Skin epidermis (tissue), 12 donors: ENCODE measurements around the gene CNTN1.
A peak's percentile ranks its signal among the peaks of the same experiment; 100 is the strongest.

Source experiments
- H3K27ac ChIP-seq, 21 experiments: fragments of 200-600 bp; sonication (generic) in 11 of 21; one replicate each; pipeline ENCODE4 v1.5.0; 2020; ENCODE audit warnings: mild to moderate bottlenecking in 3 of 21, inconsistent platforms in 2 of 21, moderate library complexity in 2 of 21
- H3K4me3 ChIP-seq, 7 experiments: fragments of 200-600 bp; sonication (generic) in 2 of 7; one replicate each; pipeline ENCODE4 v1.5.0; 2020; ENCODE audit warnings: inconsistent platforms in 2 of 7, mild to moderate bottlenecking in 2 of 7, moderate library complexity in 1 of 7

CNTN1 gene

DNA sequence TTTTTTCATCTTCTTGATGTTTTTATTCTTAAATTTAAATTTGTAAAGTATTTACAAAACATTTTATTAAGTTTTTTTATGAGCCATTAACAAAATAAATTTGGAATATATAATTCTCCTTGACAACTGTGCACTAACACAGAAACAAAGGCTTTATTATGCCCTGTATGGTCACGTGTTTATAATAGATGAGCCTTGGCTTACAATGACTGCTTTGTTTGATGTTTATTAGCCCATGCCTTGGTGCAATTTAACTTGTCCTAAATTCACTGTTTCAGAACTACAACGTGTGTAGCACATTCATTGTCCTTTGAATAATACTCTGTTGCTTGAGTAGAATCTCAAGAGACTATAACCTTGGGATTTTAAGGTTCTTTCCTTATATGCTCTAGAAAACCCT lies 59.8 kb downstream of the CNTN1 start:
- no peak overlapping the region for H3K4me3 ChIP-seq
- H3K27ac ChIP-seq, result no peak overlapping the region

DNA sequence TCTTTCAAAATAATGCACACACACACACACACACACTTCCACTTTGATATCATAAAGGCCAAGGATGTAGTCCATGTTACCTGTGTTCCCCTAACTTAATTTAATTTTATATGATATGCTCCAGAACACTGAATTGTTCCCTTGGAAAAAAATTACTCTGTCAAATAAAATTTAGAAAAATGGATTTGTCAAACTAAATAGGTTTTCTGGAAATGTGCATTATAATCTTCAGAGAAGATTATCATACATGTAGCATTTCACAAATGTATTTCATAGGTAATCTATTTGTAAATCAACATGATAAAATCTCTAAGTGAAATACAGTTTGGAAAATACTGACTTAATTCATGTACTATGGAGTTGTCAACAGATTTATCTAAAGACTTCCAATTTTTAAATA lies 68.6 kb downstream of the CNTN1 start:
- no peak overlapping the region for H3K4me3 ChIP-seq
- H3K27ac ChIP-seq, result no peak overlapping the region

- Histone ChIP-seq H3K4me3 (no peak overlapping the region), H3K27ac (no peak overlapping the region)
Observed at GRCh38 chr12:40762072-40762471, 69.8 kb downstream of the CNTN1 start.

DNA sequence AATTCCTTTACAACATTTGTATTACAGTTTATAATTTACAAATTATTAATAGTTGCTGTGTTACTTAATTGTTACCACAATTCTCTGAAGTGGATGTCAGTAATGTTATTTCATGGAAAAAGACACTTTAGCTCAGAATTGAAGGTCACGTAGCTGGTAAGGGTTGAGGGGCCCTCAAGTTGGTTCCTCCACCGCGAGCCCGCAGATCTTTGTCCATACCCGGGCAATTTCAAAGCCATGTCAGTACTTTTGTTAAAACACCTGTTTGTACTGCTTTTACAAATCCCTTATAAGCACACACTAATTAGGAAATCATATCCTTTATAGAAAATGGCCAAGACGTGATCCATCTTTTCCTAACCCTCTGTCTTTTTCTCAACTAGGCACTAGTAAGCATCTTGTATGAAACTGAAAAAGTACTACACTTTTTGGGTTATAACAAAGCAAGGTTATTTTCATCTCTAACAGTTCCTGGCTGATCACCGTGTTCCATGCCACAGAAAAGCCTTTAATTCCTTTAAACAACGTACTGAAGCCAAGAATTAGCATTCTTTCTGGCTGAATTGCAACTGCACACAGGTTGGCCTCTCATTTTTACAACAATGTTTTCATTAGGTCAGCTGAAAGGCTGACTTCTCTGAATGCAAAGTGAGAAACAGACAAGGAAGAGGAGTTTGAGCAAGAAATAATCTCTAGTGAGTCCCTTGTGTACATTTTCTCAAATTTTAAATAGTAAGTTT lies 76.1 kb downstream of the CNTN1 start:
- H3K27ac ChIP-seq, result no peak overlapping the region

DNA sequence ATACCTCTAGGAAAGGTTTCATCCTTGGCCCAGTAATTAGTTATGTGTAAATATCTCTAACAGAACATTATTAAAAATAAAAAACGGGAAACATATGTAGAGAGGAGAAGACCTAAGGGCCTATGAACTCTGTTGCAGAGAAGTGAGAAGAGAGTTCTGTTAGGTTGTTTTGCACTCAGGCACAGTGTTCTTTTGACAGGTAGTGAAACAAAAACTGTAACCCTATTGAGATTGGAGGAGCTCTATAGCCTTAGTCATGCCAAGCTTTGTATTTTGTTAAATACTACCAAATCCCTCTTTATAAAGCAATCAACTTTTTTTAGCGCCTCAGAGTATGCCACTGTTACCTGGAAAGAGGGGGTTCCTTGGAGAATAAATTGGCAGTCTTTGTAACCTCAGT lies 77.6 kb downstream of the CNTN1 start:
- Histone ChIP-seq H3K4me3 (no peak overlapping the region), H3K27ac (no peak overlapping the region)

More for the DNA sequence above, 76.1 kb downstream of the CNTN1 start:
- no peak overlapping the region for H3K4me3 ChIP-seq

DNA sequence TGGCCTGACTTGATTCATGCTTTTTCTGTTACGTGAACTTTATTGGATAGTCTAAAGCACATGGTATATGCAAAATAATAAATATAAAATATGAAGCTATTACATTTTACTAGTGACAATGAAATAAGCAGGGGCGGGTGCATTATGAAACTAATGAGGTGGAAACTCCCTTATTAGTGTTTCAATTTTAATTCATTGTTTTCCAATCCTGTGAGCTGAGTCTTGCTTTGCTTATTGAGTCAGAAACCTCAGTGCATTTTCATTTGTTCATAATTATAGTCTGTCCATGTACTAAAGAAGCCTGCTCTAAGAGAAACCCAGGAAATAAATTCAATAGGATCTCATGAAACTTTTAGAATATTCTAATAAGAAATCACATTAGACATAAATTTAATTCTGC lies 78.5 kb downstream of the CNTN1 start:
- no peak overlapping the region for H3K4me3 ChIP-seq
- H3K27ac ChIP-seq, result no peak overlapping the region

DNA sequence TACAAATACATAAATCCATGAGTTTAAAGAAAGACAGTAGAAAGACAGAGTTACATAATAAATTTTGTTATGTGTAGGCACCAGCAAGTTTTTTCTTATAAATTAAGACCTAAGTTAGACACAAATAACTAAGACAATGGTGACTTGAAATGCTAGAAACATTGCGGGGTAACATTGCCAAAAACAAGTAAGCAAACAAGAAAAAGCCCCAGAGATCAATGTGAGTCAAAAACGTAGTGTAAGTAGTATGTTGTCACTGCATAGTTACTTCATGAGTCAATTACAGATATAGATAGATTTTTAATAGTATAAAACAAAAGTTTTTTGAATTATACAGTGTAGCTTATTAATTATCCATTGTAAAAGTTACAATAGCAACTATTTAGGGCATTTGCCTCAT lies 83.4 kb downstream of the CNTN1 start:
- Histone ChIP-seq H3K27ac (no peak overlapping the region), H3K4me3 (no peak overlapping the region)

GRCh38 chr12:40784102-40784501 lies 91.9 kb downstream of the CNTN1 start:
- Histone ChIP-seq H3K4me3 (no peak overlapping the region), H3K27ac (no peak overlapping the region)

- no peak overlapping the region for H3K27ac ChIP-seq
Observed at GRCh38 chr12:40788276-40788675, 96.0 kb downstream of the CNTN1 start.

GRCh38 chr12:40792792-40793386 lies 100.7 kb downstream of the CNTN1 start:
- Histone ChIP-seq H3K4me3 (no peak overlapping the region), H3K27ac (peak overlapping the region in 1 of 21 experiments; percentile 42)

More at GRCh38 chr12:40788276-40788675, 96.0 kb downstream of the CNTN1 start:
- H3K4me3 ChIP-seq, result no peak overlapping the region

DNA sequence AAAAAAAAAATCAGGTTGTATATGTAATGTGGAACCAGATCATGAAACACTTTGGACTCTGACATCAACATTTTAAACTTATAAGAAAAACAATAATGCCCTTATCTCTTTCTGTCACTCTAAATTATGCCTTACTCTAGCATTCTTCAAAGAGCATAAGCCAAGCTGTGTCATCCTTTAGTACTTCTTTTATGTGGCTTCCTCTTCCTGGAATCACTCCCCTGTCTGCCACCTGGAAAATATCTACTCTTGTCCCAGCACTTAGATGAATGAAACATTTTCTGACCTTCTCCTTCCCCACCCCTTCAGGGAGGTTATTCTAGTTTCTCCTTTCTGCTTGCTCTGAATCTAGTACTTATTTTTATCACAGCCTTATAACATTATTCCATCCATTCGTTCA lies 101.2 kb downstream of the CNTN1 start:
- H3K4me3 ChIP-seq, result no peak overlapping the region
- peak overlapping the region in 1 of 21 experiments; percentile 42 for H3K27ac ChIP-seq

DNA sequence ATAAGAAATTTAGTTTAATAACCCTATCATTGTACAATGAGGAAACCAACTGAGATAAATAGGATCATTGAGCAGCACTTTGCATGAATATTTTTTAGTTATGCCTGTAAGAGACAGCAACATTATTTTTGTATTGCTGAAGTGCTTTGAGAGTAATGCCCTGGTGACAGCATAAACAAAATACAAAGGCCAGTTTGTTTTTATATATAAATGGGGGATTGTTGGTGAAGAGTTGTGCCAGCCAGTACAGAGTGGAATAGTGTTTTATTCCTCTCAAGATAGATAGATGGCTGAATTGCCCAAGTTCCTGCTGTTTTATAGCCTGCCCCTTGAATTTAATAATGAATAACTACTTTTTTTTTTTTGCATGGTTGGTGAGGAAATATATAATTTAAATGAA lies 101.8 kb downstream of the CNTN1 start:
- no peak overlapping the region for H3K4me3 ChIP-seq
- H3K27ac ChIP-seq, result no peak overlapping the region

GRCh38 chr12:40801082-40801481 lies 108.8 kb downstream of the CNTN1 start:
- Histone ChIP-seq H3K4me3 (no peak overlapping the region), H3K27ac (no peak overlapping the region)

- Histone ChIP-seq H3K27ac (no peak overlapping the region), H3K4me3 (no peak overlapping the region)
Observed at GRCh38 chr12:40801861-40802260, 109.6 kb downstream of the CNTN1 start.

DNA sequence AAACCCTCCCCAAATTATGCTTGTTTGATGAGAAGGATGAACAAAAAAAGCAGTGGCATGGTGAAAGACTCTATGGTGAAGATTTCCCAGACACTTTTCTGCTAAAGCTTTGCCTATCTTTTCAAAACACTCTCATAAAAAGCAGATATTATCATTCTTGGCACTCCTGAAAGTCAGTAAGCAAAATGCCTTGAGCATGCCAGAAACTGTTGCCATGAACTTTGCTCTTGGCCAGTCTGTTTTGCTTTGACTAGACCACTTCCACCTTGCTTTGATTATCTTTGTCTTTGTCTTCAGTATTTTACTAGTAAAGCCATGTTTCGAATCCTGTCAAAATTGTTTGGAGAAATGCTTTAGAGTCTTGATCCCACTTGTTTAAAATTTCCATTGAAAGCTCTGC lies 110.4 kb downstream of the CNTN1 start:
- Histone ChIP-seq H3K27ac (no peak overlapping the region), H3K4me3 (no peak overlapping the region)

DNA sequence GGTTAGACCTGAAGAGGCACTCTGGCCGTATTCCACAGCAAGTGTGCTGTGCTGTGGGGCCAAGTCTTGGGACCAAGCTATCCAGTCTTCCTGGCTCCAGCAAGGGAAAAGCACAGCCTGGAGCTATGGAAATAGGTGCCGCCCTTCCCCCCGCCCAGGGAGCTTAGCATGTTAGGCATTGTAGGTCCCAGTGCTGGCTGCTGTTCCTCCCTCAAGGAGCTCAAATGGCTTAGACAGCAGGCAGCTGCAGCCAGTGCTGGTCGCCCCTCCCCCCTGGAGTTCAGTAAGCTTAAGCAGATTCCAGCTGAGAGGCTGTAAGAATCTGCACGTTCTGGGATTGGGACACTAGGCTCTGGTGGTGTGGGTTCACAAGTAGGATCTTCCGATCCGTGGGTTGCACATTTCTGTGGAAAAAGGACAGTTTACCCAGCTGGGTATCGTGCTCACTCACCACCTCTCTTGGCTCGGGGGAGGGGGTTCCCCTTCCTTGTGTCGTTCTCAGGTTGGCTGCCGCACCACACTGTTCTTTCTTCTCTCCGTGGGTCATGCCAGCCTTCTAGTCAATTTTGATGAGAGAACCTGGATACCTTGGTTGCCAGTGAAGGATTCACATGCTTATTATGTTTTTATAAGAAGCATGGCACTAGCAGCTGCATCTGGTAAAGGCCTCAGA lies 127.3 kb downstream of the CNTN1 start:
- Histone ChIP-seq H3K4me3 (no peak overlapping the region), H3K27ac (no peak overlapping the region)

DNA sequence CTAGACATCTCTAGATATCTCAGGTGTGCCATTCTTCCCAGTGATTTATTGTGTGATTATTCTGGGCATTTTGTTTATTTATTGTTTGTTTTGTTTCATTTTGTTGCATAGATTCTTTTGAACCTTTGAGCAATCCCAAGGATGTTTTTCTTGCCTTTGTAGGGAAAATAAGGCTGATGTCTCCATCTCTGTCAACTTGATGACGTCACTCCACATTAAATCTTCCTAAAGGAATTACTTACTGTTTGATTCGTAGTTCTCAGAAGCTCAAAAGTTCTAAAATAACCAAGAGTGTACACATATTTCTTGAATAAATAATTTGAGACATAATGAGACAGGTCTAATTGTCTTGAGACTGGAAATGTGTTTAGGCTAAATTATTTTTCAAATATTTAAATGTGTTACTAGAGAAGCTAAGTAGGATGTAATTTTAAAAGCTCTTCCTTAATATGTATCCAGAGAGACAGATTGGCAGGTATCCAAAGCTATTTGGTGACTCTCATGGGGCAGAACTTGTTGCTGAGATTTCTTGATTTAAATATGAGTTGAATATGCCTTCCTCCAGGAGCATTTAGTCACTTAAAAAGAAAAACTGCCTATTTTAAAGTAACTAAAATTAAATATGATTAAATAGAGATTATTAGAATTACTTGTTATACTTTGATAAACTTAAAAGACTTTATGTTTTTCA lies 128.7 kb downstream of the CNTN1 start:
- H3K27ac ChIP-seq, result no peak overlapping the region
- H3K4me3 ChIP-seq, result no peak overlapping the region

GRCh38 chr12:40825156-40825555 lies 132.9 kb downstream of the CNTN1 start:
- H3K4me3 ChIP-seq, result no peak overlapping the region
- no peak overlapping the region for H3K27ac ChIP-seq

- Histone ChIP-seq H3K4me3 (no peak overlapping the region), H3K27ac (no peak overlapping the region)
Observed at GRCh38 chr12:40827683-40828592, 135.7 kb downstream of the CNTN1 start.

GRCh38 chr12:40828593-40828990 lies 136.4 kb downstream of the CNTN1 start:
- no peak overlapping the region for H3K4me3 ChIP-seq
- H3K27ac ChIP-seq, result no peak overlapping the region
